Hematopoietic multipotent progenitor cell treated with erythropoietin and hydrocortisone succinate and interleukin-3 and kit ligand, for 17 days (in vitro differentiated cells): ENCODE results near the gene IL5.
A peak's percentile ranks its signal among the peaks of the same experiment; 100 is the strongest.
"Not testable (repeated sequence)": the region's sequence is repeated elsewhere in the genome, so short reads cannot be mapped to it uniquely, and the experiment has no call there.

ENCODE experiments used
- DNase-seq: peaks from one replicate; pipeline ENCODE4 v3.0.0-alpha.2; 2015; ENCODE audit warnings: low spot score

IL5 gene

DNA sequence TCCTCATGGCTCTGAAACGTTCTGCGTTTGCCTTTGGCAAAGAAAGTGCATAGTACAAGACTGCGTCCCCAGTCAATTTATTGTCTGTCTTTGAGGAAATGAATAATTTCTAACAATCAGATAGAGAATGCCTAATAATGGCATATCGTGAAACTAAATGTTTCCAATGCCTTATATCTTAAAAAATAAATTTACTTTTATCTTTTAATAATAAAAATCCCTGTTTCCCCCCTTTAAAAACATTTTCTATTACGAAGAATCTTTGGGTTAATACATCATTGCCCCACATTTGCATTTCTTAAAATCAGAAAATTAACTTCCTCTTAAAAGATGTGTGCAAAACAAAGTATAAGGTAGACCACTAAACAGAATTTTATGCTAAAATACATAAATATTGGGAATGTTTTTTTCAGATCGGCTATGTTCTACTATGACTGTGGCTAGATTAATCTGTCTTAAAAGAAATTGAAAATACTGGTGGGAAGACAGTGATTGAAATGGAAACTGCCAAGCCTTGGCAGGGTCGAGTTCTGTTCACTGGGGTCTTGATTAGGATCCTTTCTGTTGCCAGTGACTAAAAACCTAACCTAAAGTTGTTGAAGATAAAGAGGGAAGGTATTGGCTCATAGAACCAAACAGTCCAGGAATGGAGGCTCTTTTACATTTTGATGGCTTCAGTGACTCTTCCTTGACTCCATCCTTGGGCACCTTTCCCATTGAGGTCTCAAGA, at the start of gene IL5:
Gene IL5, minus strand, starts transcription at position 51 of the 730 bp plus-strand sequence. Its CDS starts 44 bp downstream, at position 7.
- no peak for DNase-seq

- no peak for DNase-seq
These were observed 49.2 kb upstream of the IL5 start for GRCh38 chr5:132592521-132592920.

DNA sequence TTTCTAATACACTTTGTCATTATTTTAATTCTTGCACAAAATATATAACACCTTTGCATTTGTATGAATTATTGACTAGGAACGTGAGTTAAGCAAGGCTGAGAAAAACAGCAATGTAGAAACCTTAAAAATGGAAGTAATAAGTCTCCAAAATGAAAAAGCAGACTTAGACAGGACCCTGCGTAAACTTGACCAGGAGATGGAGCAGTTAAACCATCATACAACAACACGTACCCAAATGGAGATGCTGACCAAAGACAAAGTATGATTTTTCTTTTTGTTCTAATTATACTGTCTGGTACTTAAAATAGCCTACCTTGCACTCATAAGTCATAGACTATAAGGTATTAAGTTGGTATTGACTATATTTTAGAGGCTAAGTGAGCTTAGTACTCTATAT, 47.8 kb upstream of the IL5 start:
- DNase-seq: peak; percentile 45

GRCh38 chr5:132589467-132589866, 46.1 kb upstream of the IL5 start:
- no peak for DNase-seq

DNA sequence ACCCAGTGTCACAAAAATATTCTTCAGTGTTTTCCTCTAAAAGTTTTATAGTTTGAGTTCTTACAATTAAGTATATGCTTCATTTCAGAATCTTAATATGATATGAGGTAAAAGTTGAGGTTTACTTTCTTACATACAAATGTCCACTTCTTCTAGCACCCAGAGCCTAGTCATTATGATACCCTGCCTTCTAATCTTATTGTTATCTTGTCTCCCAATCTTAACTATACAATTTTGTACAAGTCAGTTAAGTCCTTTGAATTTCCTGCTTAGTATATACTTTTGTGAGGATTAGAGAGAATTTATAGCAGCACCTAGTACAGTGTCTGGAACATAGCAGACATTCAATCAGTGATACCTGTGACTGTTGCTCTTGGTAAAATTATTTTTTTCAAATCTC, 42.7 kb upstream of the IL5 start:
- no peak for DNase-seq

GRCh38 chr5:132584560-132584959, 41.2 kb upstream of the IL5 start:
- DNase-seq: not testable (repeated sequence)

GRCh38 chr5:132576123-132576522, 32.8 kb upstream of the IL5 start:
- DNase-seq: no peak

DNA sequence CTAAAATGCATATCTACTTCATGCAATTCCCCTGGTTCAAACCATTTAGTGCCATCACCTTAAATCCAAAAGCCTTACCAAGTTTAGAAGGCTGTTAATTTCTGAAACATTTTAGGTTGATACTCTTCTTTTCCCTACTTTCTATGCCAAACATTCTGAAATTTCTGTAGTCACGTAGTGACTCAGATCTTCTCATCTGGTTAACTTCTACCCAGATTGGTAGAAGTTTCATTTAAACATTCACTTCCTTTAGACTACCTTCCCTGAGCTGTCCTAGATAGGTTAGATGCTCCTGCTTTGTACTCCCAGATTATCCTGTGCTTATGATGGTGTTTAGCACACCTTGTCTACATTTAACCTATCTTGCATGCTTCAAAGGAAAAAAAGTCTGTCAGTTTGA, 23.3 kb upstream of the IL5 start:
- no peak for DNase-seq

DNA sequence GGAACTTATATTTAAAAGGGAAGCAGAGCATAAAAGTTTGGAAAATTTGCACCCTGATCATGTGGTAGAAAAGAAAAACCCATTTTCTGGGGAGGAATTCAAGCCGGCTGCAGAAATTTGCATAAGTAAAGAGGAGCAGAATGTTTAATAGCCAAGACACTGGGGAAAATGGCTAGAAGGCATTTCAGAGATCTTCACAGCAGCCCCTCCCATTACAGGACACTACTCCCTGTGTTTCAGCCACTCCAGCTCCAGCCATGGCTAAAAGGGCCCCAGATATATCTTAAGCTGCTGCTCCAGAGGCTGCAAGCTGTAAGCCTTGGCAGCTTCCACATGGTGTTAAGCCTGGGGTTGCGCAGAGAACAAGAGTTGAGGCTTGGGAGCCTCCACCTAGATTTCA, 21.2 kb upstream of the IL5 start:
- not testable (repeated sequence) for DNase-seq

GRCh38 chr5:132561601-132562000, 18.3 kb upstream of the IL5 start:
- no peak for DNase-seq

DNA sequence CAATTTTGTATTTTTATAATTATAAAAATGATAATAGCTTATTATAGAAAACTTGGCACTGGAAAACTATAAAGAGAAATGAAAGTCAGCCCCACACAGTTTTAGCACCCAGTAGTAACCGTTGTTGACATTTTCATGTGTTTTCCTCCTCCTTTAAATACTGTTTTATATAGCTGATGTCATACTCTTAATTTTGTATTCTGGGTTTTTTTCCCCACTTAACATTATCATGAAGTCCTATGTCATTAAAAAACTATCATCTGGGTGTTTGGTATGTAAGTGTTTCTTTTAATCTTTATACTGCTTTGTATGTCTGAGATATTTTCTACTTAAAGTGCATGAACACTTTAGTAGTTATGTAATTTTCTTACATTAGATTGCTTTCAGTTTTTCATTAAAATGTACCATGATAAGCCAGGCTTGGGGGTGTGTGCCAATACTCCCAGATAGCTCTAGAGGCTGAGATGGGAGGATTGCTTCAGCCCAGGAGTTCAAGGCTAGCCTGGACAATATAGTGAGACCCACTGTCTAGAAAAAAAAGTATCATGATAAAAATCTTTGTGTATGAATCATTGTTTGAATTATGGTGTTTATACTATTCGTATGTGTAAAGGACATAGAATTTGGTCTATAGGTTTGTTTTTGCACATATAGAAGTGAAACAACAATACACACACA, 16.2 kb upstream of the IL5 start:
- no peak for DNase-seq

- peak; percentile 15 for DNase-seq
These were observed 14.3 kb upstream of the IL5 start for GRCh38 chr5:132557478-132558172.

- peak; percentile 89 for DNase-seq
These were observed 13.6 kb upstream of the IL5 start, which contains the start of gene RAD50 for GRCh38 chr5:132556763-132557477. Gene RAD50, plus strand, starts transcription at chr5:132556977. Its CDS starts 348 bp downstream, at chr5:132557325.

GRCh38 chr5:132556153-132556762, 12.9 kb upstream of the IL5 start:
- DNase-seq: no peak

DNA sequence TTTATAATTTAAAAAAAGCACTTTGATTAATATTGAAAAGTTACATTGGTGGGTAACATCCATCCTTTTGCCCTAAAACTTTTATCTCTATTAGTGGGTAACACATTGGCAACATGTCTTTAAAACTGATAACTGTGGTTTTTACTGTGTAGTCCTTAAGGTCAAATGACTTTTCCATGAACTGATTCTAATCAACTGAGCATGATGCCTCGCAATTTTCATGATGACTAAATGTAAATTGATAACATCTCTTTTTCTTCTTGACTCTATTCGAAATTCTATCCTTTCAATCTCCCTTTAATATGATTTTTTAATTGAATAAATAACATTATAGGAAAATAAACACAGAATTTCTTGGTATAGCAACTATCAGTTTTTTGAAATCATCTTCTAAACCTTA, 6.3 kb upstream of the IL5 start:
- DNase-seq: no peak

DNA sequence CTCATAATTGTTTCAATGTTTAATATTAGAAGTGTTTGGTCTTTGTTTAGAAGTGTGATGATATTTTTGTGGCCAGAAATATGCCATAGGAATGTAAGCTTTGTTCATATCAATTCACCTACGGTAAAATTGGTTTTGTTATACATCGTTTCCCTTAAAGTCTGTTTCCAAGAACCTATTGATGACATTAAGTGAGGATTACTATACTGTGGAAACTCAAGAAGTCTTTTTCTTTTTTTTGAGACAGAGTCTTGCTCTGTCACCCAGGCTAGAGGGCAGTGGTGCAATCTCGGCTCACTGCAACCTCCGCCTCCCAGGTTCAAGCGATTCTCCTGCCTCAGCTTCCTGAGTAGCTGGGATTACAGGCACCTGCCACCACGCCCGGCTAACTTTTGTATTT, 5.5 kb upstream of the IL5 start:
- not testable (repeated sequence) for DNase-seq

DNA sequence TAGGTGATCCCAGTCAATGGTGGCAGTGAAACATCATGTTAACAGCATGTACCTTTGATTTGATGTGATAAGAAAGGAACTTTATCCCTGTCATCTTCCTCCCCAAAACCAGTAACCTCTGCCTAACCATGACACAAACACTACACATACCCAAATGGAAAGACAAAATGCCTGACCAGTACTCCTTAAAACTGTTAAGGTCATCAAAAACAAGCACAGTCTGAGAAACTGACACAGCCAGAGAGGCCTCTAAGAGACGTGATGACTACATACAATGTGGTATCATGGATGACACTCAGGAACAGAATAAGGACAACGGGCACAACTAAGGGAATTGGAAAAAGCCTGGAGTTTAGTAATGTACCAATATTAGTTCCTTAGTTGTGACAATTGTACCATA, 3.9 kb upstream of the IL5 start:
- no peak for DNase-seq

GRCh38 chr5:132546108-132546507, 2.8 kb upstream of the IL5 start:
- no peak for DNase-seq

GRCh38 chr5:132540764-132541163, 2.6 kb downstream of the IL5 start:
- DNase-seq: no peak

- no peak for DNase-seq
These were observed 3.2 kb downstream of the IL5 start for GRCh38 chr5:132540149-132540548.

DNA sequence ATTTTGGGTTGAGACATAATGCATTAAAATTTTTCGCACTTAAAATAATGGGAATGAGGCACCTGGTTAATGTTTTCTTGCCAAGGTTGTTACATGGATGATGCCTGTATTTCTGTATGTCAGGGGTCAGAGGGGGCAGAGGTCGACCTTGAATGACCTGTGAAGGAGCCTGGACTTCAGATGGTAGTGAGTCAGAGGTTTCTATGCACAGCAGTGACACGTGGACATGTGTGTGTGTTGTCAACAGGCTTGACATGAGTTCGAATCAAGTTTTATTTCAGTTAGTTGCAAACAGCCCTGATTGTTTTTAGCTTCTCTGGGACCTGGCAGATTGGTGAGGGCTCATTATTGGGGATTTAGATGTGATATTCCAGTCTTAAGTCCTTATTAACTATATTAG, 3.6 kb downstream of the IL5 start:
- no peak for DNase-seq

- no peak for DNase-seq
These were observed 12.4 kb downstream of the IL5 start for GRCh38 chr5:132530946-132531345.
